Measurements from ENCODE around the gene FSIP2.

DNA sequence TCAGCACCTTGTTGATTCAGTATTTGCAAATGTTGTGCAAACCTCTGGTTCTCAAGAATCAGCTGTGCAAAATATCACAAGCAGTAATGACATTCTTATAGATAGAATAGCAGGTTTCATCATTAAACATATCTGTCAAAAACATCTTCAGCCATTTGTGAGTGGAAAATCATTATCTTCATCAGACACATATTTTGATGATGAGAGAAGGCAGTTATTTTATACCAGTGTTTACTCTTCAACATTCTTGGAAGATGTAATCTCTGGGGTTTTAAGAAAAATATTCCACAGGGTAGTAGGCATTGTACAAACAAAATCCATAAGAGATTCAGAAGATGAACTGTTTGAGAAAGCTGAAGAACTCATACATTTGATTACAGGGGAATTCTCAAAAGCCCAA is 64.3 kb downstream of the FSIP2 start:
- TF ChIP-seq, protein P1, sequence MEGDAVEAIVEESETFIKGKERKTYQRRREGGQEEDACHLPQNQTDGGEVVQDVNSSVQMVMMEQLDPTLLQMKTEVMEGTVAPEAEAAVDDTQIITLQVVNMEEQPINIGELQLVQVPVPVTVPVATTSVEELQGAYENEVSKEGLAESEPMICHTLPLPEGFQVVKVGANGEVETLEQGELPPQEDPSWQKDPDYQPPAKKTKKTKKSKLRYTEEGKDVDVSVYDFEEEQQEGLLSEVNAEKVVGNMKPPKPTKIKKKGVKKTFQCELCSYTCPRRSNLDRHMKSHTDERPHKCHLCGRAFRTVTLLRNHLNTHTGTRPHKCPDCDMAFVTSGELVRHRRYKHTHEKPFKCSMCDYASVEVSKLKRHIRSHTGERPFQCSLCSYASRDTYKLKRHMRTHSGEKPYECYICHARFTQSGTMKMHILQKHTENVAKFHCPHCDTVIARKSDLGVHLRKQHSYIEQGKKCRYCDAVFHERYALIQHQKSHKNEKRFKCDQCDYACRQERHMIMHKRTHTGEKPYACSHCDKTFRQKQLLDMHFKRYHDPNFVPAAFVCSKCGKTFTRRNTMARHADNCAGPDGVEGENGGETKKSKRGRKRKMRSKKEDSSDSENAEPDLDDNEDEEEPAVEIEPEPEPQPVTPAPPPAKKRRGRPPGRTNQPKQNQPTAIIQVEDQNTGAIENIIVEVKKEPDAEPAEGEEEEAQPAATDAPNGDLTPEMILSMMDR (IDR thresholded peaks at IDR 0.05; ENCODE audit: low read length), result no peak
- TF ChIP-seq EZH2 (IDR thresholded peaks at IDR 0.05; ENCODE audit: borderline replicate concordance, low read length), result no peak

Data from OCI-LY1 (cell line).